Femur (tissue), 1 donor: ENCODE data around the gene CSNK1D.

Source experiments
- DNase-seq: peaks from one replicate; pipeline ENCODE4 v3.0.0-alpha.2; 2017

The CSNK1D gene

GRCh38 chr17:82237746-82238471 lies 35.6 kb downstream of the CSNK1D start:
- DNase-seq = peak; percentile 29

GRCh38 chr17:82237083-82237745 lies 36.3 kb downstream of the CSNK1D start:
- DNase-seq = peak; percentile 43

- DNase-seq = peak; percentile 83
Measured at GRCh38 chr17:82236142-82236971, 37.1 kb downstream of the CSNK1D start.

- DNase-seq = no peak
Measured at GRCh38 chr17:82235775-82236141, 37.7 kb downstream of the CSNK1D start.

- no peak for DNase-seq
Measured at GRCh38 chr17:82235056-82235774, 38.3 kb downstream of the CSNK1D start.

GRCh38 chr17:82234211-82235055 lies 39.1 kb downstream of the CSNK1D start:
- DNase-seq = no peak

- no peak for DNase-seq
Measured at GRCh38 chr17:82232876-82233785, 40.4 kb downstream of the CSNK1D start.

GRCh38 chr17:82232322-82232820 lies 41.1 kb downstream of the CSNK1D start:
- DNase-seq = no peak

- peak; percentile 81 for DNase-seq
Measured at GRCh38 chr17:82231562-82232321, 41.8 kb downstream of the CSNK1D start.

- no peak for DNase-seq
Measured at GRCh38 chr17:82231312-82231561, 42.3 kb downstream of the CSNK1D start.

GRCh38 chr17:82230609-82231311 lies 42.7 kb downstream of the CSNK1D start:
- peak; percentile 90 for DNase-seq

GRCh38 chr17:82229698-82230608 lies 43.5 kb downstream of the CSNK1D start:
- peak; percentile 52 for DNase-seq

GRCh38 chr17:82228842-82229697 lies 44.4 kb downstream of the CSNK1D start, which contains the start of gene SLC16A3:
SLC16A3 (plus strand) TSS chr17:82229042; CDS start chr17:82236009, 6,967 bp downstream.
- peak; percentile 79 for DNase-seq

GRCh38 chr17:82228278-82228841 lies 45.1 kb downstream of the CSNK1D start:
- peak; percentile 69 for DNase-seq

GRCh38 chr17:82227629-82228277 lies 45.7 kb downstream of the CSNK1D start:
- DNase-seq = peak; percentile 42
